Measurements from ENCODE around the gene PLPP6. TPM values are rescaled to one million over a fixed set of nuclear protein-coding genes. Genes with fewer than 3 reads are reported as not detected.

The PLPP6 gene
- total and polyA plus RNA-seq, 2 donors (not counting 3 experiments of a cell fraction or from before 2014, with no cell fraction given), result 6.3 to 6.4 TPM

DNA sequence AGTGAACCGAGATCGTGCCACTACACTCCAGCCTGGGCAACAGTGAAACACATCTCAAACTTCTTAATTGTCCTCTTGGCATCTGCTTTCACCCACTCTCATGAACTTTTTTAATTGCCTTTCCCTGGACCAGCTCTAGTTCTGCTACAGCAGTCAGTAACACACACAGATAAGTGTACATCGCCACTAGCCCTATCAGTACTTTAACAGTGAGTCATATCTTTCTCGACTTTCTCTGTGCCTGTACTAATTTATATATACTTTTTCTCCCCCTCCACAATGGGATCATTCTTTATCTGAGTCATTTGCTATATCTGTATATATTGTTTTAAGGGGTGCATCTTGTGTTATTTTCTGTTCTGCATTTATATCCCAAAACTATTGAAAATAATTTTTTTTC, 24.0 kb downstream of the PLPP6 start:
- Histone ChIP-seq H3K27ac (ENCODE audit: insufficient read depth, low read depth, low read length) (no peak overlapping the region), H3K9ac (replicated peaks; ENCODE audit: extremely low read depth, insufficient read depth, low read length) (no peak overlapping the region), H3K4me1 (ENCODE audit: control insufficient read depth, extremely low read depth, insufficient read depth, low read length) (no peaks in the 10 kb centered on the region), H3K4me3 (replicated peaks in 1 of 3; ENCODE audit: insufficient read depth in 1 of 3, low read depth in 1 of 3, low read length in 3 of 3) (no peak overlapping the region), H3K9me1 (replicated peaks; ENCODE audit: control insufficient read depth, extremely low read depth, insufficient read depth, low read length) (no peaks in the 10 kb centered on the region), H3K4me2 (ENCODE audit: insufficient read depth, low read length) (no peak overlapping the region), H3K27me3 (ENCODE audit: control insufficient read depth in 2 of 2, insufficient read depth in 2 of 2, low read length in 2 of 2) (no peaks in the 10 kb centered on the region), H3K36me3 (ENCODE audit: control insufficient read depth in 2 of 2, extremely low read depth in 1 of 2, insufficient read depth in 2 of 2, low read length in 2 of 2) (peaks cover 0 to 3% of the 10 kb centered on the region in 2 experiments), H3K79me2 (ENCODE audit: control insufficient read depth, insufficient read depth, low read length) (peaks cover 8% of the 10 kb centered on the region), H2AFZ (ENCODE audit: low read depth, low read length) (no peak overlapping the region), H3K9me3 (replicated peaks; ENCODE audit: control insufficient read depth, insufficient read depth, low read length) (no peaks in the 10 kb centered on the region), H4K20me1 (replicated peaks; ENCODE audit: control insufficient read depth, extremely low read depth, insufficient read depth, low read length) (no peaks in the 10 kb centered on the region)
- POLR2A ChIA-PET, result no interaction called here
- CTCF ChIA-PET, result interaction anchor here (1.2 to 1.7 kb wide), 2 partner anchors 64 to 81 kb away, joined by 3 to 5 read pairs; no protein-coding TSS in a partner anchor
- intact Hi-C loops (cut with micrococcal nuclease) (no loop called here), dilution Hi-C loops (cut with MboI; ENCODE audit: extremely low pct_ligation_motif_present, low sequenced_read_pairs) (no loop called here)
- no peak for TF ChIP-seq JUN (IDR thresholded peaks at IDR 0.05; ENCODE audit: borderline replicate concordance, insufficient read depth, insufficient read length, low read depth)
- TF ChIP-seq, protein P1, sequence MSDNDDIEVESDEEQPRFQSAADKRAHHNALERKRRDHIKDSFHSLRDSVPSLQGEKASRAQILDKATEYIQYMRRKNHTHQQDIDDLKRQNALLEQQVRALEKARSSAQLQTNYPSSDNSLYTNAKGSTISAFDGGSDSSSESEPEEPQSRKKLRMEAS (IDR thresholded peaks at IDR 0.05; ENCODE audit: insufficient read depth, insufficient read length), result no peak
- TF ChIP-seq POLR2A (IDR thresholded peaks at IDR 0.05; ENCODE audit: low read depth, low read length), result no peak
- TF ChIP-seq FOS (IDR thresholded peaks at IDR 0.05; ENCODE audit: borderline replicate concordance, insufficient read depth, low read length), result no peak
- no peak for TF ChIP-seq MYC (IDR thresholded peaks at IDR 0.05; ENCODE audit: low read depth, low read length)
- no peak for TF ChIP-seq POLR2AphosphoS5 (IDR thresholded peaks at IDR 0.05; ENCODE audit: insufficient read depth, low read depth, low read length)
- TF ChIP-seq, protein P2, sequence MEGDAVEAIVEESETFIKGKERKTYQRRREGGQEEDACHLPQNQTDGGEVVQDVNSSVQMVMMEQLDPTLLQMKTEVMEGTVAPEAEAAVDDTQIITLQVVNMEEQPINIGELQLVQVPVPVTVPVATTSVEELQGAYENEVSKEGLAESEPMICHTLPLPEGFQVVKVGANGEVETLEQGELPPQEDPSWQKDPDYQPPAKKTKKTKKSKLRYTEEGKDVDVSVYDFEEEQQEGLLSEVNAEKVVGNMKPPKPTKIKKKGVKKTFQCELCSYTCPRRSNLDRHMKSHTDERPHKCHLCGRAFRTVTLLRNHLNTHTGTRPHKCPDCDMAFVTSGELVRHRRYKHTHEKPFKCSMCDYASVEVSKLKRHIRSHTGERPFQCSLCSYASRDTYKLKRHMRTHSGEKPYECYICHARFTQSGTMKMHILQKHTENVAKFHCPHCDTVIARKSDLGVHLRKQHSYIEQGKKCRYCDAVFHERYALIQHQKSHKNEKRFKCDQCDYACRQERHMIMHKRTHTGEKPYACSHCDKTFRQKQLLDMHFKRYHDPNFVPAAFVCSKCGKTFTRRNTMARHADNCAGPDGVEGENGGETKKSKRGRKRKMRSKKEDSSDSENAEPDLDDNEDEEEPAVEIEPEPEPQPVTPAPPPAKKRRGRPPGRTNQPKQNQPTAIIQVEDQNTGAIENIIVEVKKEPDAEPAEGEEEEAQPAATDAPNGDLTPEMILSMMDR (IDR thresholded peaks at IDR 0.05; ENCODE audit: extremely low read depth in 1 of 2, insufficient read depth in 1 of 2, low read depth in 1 of 2, low read length in 2 of 2), result no peak
- no peak for TF ChIP-seq GATA2 (IDR thresholded peaks at IDR 0.05; ENCODE audit: insufficient read depth, insufficient read length, low read depth, low read length)
- no peak for TF ChIP-seq EZH2 (IDR thresholded peaks at IDR 0.05; ENCODE audit: borderline replicate concordance, low read depth, low read length, severe bottlenecking)
- DNase-seq (ENCODE audit: low read depth, low spot score) (no peak), FAIRE-seq (no peak)
- no TSS peak for BruUV-seq (replicated peaks)
